GM12875 (cell line): ENCODE measurements around the gene NT5C.

Source experiments
- H3K4me3 ChIP-seq: one replicate; pipeline ENCODE4 v1.5.1; 2011; ENCODE audit warnings: low read depth, low read length, control low read depth
- TF ChIP-seq, protein P1 (sequence below): IDR thresholded peaks from 2 replicates; pipeline ENCODE4 v1.5.1; 2011; ENCODE audit warnings: low read depth, mild to moderate bottlenecking, control low read depth, inconsistent platforms, low read length, moderate library complexity, borderline replicate concordance; ENCODE audit not compliant: insufficient read depth

Gene NT5C

DNA sequence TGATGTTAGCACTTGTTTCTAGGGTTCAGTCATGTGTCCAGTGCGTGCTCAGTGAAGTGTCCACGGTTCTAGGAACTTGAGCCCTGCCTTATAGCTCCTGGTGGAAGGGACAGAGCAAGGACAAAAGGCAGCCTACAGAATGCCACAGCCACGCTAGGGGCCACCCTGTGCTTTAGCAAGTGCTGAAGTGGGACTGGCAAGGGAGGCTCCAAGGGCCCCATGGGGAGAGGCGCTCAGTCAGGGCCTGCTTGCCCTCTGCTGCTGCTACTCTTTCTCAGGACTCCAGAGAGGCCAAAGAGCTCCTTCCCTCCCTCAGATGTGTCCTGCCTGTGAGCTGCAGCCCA lies 6.8 kb downstream of the NT5C start:
- no peak overlapping the region for H3K4me3 ChIP-seq
- TF ChIP-seq, protein P1, sequence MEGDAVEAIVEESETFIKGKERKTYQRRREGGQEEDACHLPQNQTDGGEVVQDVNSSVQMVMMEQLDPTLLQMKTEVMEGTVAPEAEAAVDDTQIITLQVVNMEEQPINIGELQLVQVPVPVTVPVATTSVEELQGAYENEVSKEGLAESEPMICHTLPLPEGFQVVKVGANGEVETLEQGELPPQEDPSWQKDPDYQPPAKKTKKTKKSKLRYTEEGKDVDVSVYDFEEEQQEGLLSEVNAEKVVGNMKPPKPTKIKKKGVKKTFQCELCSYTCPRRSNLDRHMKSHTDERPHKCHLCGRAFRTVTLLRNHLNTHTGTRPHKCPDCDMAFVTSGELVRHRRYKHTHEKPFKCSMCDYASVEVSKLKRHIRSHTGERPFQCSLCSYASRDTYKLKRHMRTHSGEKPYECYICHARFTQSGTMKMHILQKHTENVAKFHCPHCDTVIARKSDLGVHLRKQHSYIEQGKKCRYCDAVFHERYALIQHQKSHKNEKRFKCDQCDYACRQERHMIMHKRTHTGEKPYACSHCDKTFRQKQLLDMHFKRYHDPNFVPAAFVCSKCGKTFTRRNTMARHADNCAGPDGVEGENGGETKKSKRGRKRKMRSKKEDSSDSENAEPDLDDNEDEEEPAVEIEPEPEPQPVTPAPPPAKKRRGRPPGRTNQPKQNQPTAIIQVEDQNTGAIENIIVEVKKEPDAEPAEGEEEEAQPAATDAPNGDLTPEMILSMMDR, result no peak

GRCh38 chr17:75124041-75124818 lies 7.3 kb downstream of the NT5C start:
- TF ChIP-seq, protein P1, result no peak
- H3K4me3 ChIP-seq, result no peak overlapping the region

- TF ChIP-seq, protein P1, result no peak
- H3K4me3 ChIP-seq, result no peak overlapping the region
Measured at GRCh38 chr17:75118307-75118706, 13.2 kb downstream of the NT5C start.

DNA sequence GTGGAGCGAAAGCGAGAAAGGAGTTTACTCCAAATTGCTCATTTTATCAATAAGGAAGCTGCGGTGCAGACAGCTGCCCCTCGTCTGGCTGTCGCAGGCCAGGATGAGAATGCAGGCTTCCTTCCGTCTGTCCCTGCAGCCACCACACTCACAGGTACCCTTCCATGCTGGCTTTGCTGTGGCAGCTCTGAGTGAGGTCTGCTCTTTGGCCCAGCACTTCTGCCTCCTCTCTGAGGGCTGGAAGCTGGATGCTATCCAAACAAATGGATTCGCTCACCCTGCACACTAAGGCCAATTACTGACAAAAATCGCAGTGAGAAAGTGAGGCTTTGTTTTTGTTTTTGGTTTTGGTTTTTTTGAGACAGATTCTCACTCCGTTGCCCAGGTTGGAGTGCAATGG lies 14.8 kb downstream of the NT5C start:
- TF ChIP-seq, protein P1, result no peak
- H3K4me3 ChIP-seq, result no peak overlapping the region

DNA sequence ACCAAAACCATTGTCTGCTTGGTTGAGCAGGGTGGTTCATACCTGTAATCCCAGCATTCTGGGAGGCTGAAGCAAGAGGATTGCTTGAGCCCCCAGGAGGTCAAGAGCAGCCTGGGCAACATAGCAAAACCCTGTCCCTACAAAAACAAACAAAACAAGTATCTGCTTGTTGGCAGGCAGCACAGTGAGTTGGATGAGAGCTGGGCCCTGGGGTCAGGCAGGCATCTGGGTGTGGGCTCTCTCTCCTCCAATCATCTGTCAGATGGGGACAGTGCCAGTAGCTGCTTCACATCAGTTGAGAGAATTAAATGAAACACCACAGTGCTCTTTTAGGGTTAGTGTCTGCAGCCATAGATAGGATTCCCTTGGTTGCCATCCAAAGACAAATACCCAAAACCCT lies 16.0 kb downstream of the NT5C start:
- TF ChIP-seq, protein P1, result no peak
- H3K4me3 ChIP-seq, result no peak overlapping the region

DNA sequence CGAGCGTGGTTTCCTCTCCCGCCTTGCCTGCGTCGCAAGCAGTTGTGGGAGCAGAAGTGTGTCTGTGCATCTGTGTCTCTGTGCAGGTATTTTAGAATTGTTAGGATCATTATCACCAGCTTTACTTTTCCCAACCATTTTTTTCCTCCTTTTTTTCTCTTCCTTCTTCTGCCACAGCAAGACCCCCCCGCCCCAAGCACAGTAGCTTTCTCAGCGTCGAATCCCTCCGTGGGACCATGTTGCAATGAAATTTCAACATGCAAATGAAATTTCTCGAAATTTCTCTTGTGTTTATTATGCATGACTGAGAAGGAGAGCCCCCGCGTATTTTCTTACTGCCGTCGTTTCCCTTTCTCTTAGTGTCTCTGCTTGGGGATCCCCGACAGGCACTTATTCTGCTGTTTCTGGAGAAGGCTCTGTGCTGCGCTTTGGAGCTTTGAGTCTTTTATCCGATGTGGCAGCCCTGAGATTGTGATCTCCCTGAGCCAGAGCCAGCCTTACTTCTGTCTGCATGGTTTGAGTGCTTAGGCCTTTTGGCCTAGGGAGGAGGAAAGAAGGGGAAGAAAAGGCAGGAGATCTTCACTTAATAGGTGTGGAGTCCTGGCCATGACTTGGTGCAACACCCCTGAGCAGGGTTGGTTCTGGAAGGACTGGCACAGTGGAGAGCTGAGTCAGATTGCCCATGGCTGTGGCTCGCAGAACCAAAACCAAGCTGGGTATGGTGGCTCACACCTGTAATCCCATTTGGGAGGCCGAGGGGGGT lies 16.8 kb downstream of the NT5C start:
- peak overlapping the region; percentile 50 for H3K4me3 ChIP-seq
- TF ChIP-seq, protein P1, result no peak
